Endometrium (tissue), 2 donors: ENCODE data around the gene HGS.

ENCODE experiments used
- FAIRE-seq: peaks from 2 replicates; lab custom pipeline; 2012; peaks lifted over from hg19 to GRCh38; lab: Jason Lieb, UNC
- donor health status: control.
- donor health status: control.

The HGS gene

DNA sequence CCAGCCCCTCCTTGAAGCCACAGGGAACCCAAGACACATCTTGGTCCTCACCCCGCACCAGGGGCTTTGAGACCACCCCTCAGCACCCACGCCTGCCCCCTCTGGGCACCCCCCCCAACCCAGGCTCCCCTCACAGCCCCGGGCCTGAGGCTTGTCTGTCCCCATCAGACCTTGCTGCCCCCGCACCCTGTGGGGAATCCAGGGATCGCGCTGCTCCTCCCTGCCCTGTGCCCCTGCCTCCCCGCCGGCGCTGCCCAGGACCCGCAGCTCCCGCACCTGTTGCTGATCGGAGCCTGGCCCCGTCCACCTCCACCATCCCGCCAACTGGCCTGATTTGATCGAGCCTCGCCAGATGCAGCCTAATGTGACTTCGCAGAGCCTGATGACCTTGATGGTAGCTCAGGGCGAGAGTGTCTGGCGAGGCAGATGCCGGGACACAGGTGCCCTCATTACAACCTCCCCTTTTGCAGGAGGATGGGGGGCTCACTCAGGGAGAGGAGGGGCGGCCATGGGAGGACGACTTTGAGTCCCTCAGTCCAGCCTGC, 57.3 kb downstream of the HGS start:
- no peak for FAIRE-seq

DNA sequence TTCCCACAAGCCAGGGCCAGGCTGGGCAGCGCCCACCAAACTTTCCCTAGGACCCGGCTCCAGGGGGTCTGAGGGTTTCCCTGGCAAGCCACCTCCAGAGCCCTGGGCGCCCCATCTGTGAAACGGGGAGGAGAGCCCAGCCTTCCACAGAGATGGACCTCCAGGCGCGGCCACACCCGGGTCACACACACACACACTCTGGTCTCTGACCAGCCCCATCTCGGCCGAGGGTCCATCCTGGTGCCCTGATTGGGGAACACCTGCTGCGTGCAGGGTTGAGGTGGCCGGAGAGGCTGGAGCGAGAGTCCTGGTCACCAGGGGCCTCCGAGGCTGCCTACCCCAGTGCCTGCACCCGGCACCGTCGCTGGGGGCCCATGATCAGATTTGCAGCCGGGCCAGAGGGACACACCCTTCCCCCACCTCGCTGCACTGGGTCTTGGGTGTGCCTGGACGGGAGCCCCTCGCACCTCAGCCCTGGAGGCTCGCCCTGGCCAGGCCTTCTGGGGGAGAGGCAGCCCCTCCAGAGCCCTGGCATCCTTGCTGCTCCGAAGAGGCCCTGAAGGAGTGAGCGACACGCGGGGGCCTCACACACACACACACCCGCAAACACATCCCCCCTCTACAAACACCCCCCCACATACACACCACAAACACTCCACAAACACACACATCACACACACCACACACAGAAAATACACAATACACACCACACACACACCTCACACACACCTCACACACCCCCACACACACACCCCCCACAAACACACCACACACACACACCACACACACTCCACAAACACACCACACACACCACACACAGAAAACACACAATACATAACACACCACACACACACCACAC, 58.0 kb downstream of the HGS start:
- no peak for FAIRE-seq
